ENCODE data around the gene PKP4. TPM values are rescaled to one million over a fixed set of nuclear protein-coding genes. Genes with fewer than 3 reads are reported as not detected.

Gene PKP4
- total and polyA plus RNA-seq, 2 experiments from 2014 or later, result 35.7 to 92.3 TPM

- Mint-ChIP-seq H3K36me3 (ENCODE audit: low read depth) (no peaks in the 10 kb centered on the region; the same call in 2 of the 3 replicates), H3K4me3 (no peak overlapping the region)
- TF ChIP-seq EZH2phosphoT487 (IDR thresholded peaks at IDR 0.05; ENCODE audit: unreplicated experiment), result no peak
- no peak for TF ChIP-seq STAT1 (IDR thresholded peaks at IDR 0.05; ENCODE audit: unreplicated experiment)
- no peak for TF ChIP-seq POLR2AphosphoS5 (IDR thresholded peaks at IDR 0.05; ENCODE audit: low read depth)
- TF ChIP-seq ETS1 (IDR thresholded peaks at IDR 0.05), result no peak
- TF ChIP-seq ZNF114 (CRISPR knock-in tag; IDR thresholded peaks at IDR 0.05), result no peak
- TF ChIP-seq JUNB (IDR thresholded peaks at IDR 0.05; ENCODE audit: unreplicated experiment), result no peak
- no peak for TF ChIP-seq EZH2 (IDR thresholded peaks at IDR 0.05; ENCODE audit: low read depth, unreplicated experiment)
- no peak for TF ChIP-seq ZNF462 (CRISPR knock-in tag; IDR thresholded peaks at IDR 0.05)
Observed at GRCh38 chr2:158559252-158559651, 102.5 kb downstream of the PKP4 start.

More at GRCh38 chr2:158559252-158559651, 102.5 kb downstream of the PKP4 start:
- no peak for DNase-seq (ENCODE audit: low spot score)
- H3K27me3 ChIP-seq (ENCODE audit: insufficient read depth), result no peaks in the 10 kb centered on the region
- no peaks in the 10 kb centered on the region; the same call in 1 of the 2 replicates for H3K36me3 ChIP-seq (ENCODE audit: insufficient read depth)
- ATAC-seq, result peak; percentile 50
- H3F3A ChIP-seq (replicated peaks; ENCODE audit: low read depth), result no peaks in the 10 kb centered on the region
- H3K4me2 ChIP-seq, result no peak overlapping the region
- H3K79me2 ChIP-seq (replicated peaks; ENCODE audit: insufficient read depth), result peaks cover 16% of the 10 kb centered on the region; the same call in 1 of the 2 replicates
- no peaks in the 10 kb centered on the region for H3K4me1 Mint-ChIP-seq
- no peaks in the 10 kb centered on the region; the same call in 1 of the 2 replicates for H4K20me1 ChIP-seq (replicated peaks; ENCODE audit: insufficient read depth)
- H3K27ac Mint-ChIP-seq, result no peak overlapping the region
- H3K27me3 Mint-ChIP-seq (ENCODE audit: insufficient read depth, low read depth, poor library complexity), result peaks cover 4% of the 10 kb centered on the region
- H3K27ac ChIP-seq (ENCODE audit: low read depth), result no peak overlapping the region
- H3K4me1 ChIP-seq (ENCODE audit: insufficient read depth), result no peaks in the 10 kb centered on the region
- H3K9me2 ChIP-seq (ENCODE audit: insufficient read depth), result no peaks in the 10 kb centered on the region
- no peak overlapping the region for H2AFZ ChIP-seq
- H3K4me3 ChIP-seq, result no peak overlapping the region
- H3K9me3 Mint-ChIP-seq, result no peaks in the 10 kb centered on the region
